Endothelial cell (in vitro differentiated cells): Measurements from ENCODE around the gene AQR. TPM values are rescaled to one million over a fixed set of nuclear protein-coding genes. Genes with fewer than 3 reads are reported as not detected.
"Not testable (repeated sequence)": the region's sequence is repeated elsewhere in the genome, so short reads cannot be mapped to it uniquely, and the experiment has no call there.

Source experiments
- DNase-seq: peaks from one replicate; pipeline ENCODE4 v3.0.0; 2021; ENCODE audit warnings: low spot score
- H3K27ac Mint-ChIP-seq: one replicate; pipeline ENCODE4 v1.8.0; 2021; ENCODE audit warnings: mixed read lengths, inconsistent platforms; ENCODE audit not compliant: unreplicated experiment
- H3K27me3 Mint-ChIP-seq: one replicate; pipeline ENCODE4 v1.8.0; 2021; ENCODE audit warnings: mild to moderate bottlenecking, moderate library complexity, mixed read lengths, inconsistent platforms; ENCODE audit not compliant: unreplicated experiment
- H3K36me3 Mint-ChIP-seq: one replicate; pipeline ENCODE4 v1.8.0; 2021; ENCODE audit warnings: mild to moderate bottlenecking, low read depth, mixed read lengths, inconsistent platforms; ENCODE audit not compliant: unreplicated experiment
- H3K4me1 Mint-ChIP-seq: one replicate; pipeline ENCODE4 v1.8.0; 2021; ENCODE audit warnings: mild to moderate bottlenecking, mixed read lengths, inconsistent platforms; ENCODE audit not compliant: unreplicated experiment
- H3K4me3 Mint-ChIP-seq: one replicate; pipeline ENCODE4 v1.8.0; 2021; ENCODE audit warnings: mild to moderate bottlenecking, mixed read lengths, inconsistent platforms; ENCODE audit not compliant: unreplicated experiment
- H3K9me3 Mint-ChIP-seq: one replicate; pipeline ENCODE4 v1.8.0; 2021; ENCODE audit warnings: mixed read lengths, inconsistent platforms; ENCODE audit not compliant: unreplicated experiment
- CTCF ChIP-seq: fragments of 200-600 bp; sonication (generic); IDR thresholded peaks from one replicate; pipeline ENCODE4 v1.5.0; 2021; ENCODE audit warnings: antibody characterized with exemption; ENCODE audit not compliant: unreplicated experiment
- total RNA-seq: library from RNA; stranded (reverse); fragmentation: NEBNext Ultra II Directional; extraction: Animal tissue kit (Norgen Biotek cat#: 25700); gene quantifications from one replicate; pipeline ENCODE4 v1.2.1, GENCODE V29; 2021; ENCODE audit not compliant: unreplicated experiment

The AQR gene
- total RNA-seq, 1 donor from 2014 or later: 41.5 TPM

GRCh38 chr15:34944936-34945335, 24.6 kb downstream of the AQR start:
- Mint-ChIP-seq H3K9me3 (no peaks in the 10 kb centered on the region), H3K4me3 (no peak overlapping the region), H3K36me3 (peaks cover 10% of the 10 kb centered on the region), H3K4me1 (no peaks in the 10 kb centered on the region), H3K27me3 (no peaks in the 10 kb centered on the region), H3K27ac (no peak overlapping the region)
- no peak for DNase-seq
- no peak for TF ChIP-seq CTCF

- Mint-ChIP-seq H3K36me3 (peaks cover 13% of the 10 kb centered on the region), H3K4me1 (no peaks in the 10 kb centered on the region), H3K4me3 (no peak overlapping the region), H3K27ac (no peak overlapping the region), H3K27me3 (no peaks in the 10 kb centered on the region), H3K9me3 (no peaks in the 10 kb centered on the region)
- no peak for DNase-seq
- no peak for TF ChIP-seq CTCF
Measured at GRCh38 chr15:34943711-34944110, 25.8 kb downstream of the AQR start.

- not testable (repeated sequence) for H3K9me3 Mint-ChIP-seq, H3K4me3 Mint-ChIP-seq, H3K27me3 Mint-ChIP-seq, H3K4me1 Mint-ChIP-seq, DNase-seq, H3K27ac Mint-ChIP-seq
- peaks cover 13% of the 10 kb centered on the region for H3K36me3 Mint-ChIP-seq
Measured at GRCh38 chr15:34943264-34943663, 26.3 kb downstream of the AQR start.

- H3K4me1 Mint-ChIP-seq: no peaks in the 10 kb centered on the region
- DNase-seq: no peak
- peaks cover 7% of the 10 kb centered on the region for H3K36me3 Mint-ChIP-seq
Measured at GRCh38 chr15:34942363-34942762, 27.2 kb downstream of the AQR start.

GRCh38 chr15:34941831-34942230, 27.7 kb downstream of the AQR start:
- Mint-ChIP-seq H3K4me3 (no peak overlapping the region), H3K9me3 (no peaks in the 10 kb centered on the region), H3K36me3 (peaks cover 7% of the 10 kb centered on the region), H3K4me1 (no peaks in the 10 kb centered on the region), H3K27ac (no peak overlapping the region), H3K27me3 (no peaks in the 10 kb centered on the region)
- TF ChIP-seq CTCF: no peak
- DNase-seq: no peak

More at GRCh38 chr15:34942363-34942762, 27.2 kb downstream of the AQR start:
- no peaks in the 10 kb centered on the region for H3K9me3 Mint-ChIP-seq
- H3K27me3 Mint-ChIP-seq: no peaks in the 10 kb centered on the region
- TF ChIP-seq CTCF: no peak
- no peak overlapping the region for H3K27ac Mint-ChIP-seq
- H3K4me3 Mint-ChIP-seq: no peak overlapping the region
